ENCODE measurements around the gene SNX17.

Gene SNX17

GRCh38 chr2:27363933-27364332, 6.5 kb upstream of the SNX17 start:
- no peak for DNase-seq (ENCODE audit: low spot score)

- peak; percentile 84 for DNase-seq (ENCODE audit: low spot score)
Observed at GRCh38 chr2:27369471-27370025, 868 bp upstream of the SNX17 start.

- DNase-seq (ENCODE audit: low spot score) = no peak
Observed at GRCh38 chr2:27370816-27371620, 602 bp downstream of the SNX17 start.

- no peak for DNase-seq (ENCODE audit: low spot score)
Observed at GRCh38 chr2:27372937-27373336, 2.5 kb downstream of the SNX17 start.

GRCh38 chr2:27373567-27373966, 3.2 kb downstream of the SNX17 start:
- DNase-seq (ENCODE audit: low spot score) = no peak

- DNase-seq (ENCODE audit: low spot score) = no peak
Observed at GRCh38 chr2:27375513-27376099, 5.2 kb downstream of the SNX17 start.

GRCh38 chr2:27376151-27376865, 5.9 kb downstream of the SNX17 start:
- no peak for DNase-seq (ENCODE audit: low spot score)

- no peak for DNase-seq (ENCODE audit: low spot score)
Observed at GRCh38 chr2:27376866-27377617, 6.6 kb downstream of the SNX17 start.

GRCh38 chr2:27377618-27378095, 7.2 kb downstream of the SNX17 start:
- no peak for DNase-seq (ENCODE audit: low spot score)

GRCh38 chr2:27378096-27378808, 7.8 kb downstream of the SNX17 start:
- no peak for DNase-seq (ENCODE audit: low spot score)

GRCh38 chr2:27378809-27379290, 8.4 kb downstream of the SNX17 start:
- no peak for DNase-seq (ENCODE audit: low spot score)

GRCh38 chr2:27379383-27379835, 9.0 kb downstream of the SNX17 start:
- DNase-seq (ENCODE audit: low spot score) = no peak

- no peak for DNase-seq (ENCODE audit: low spot score)
Observed at GRCh38 chr2:27379836-27380625, 9.6 kb downstream of the SNX17 start.

GRCh38 chr2:27380626-27381545, 10.5 kb downstream of the SNX17 start, which contains the start of gene ZNF513:
Gene ZNF513, minus strand, starts transcription at chr2:27380734. Its CDS starts 208 bp downstream, at chr2:27380526.
- no peak for DNase-seq (ENCODE audit: low spot score)

GRCh38 chr2:27381577-27382181, 11.3 kb downstream of the SNX17 start:
- DNase-seq (ENCODE audit: low spot score) = no peak

- DNase-seq (ENCODE audit: low spot score) = no peak
Observed at GRCh38 chr2:27390822-27391679, 20.6 kb downstream of the SNX17 start.

- DNase-seq (ENCODE audit: low spot score) = no peak
Observed at GRCh38 chr2:27393225-27393624, 22.8 kb downstream of the SNX17 start.
